Natural killer cell (primary cell): ENCODE data around the gene DLK1. TPM values are rescaled to one million over a fixed set of nuclear protein-coding genes. Genes with fewer than 3 reads are reported as not detected.

ENCODE experiments used
- ATAC-seq, 3 donors: fragments of 150-1000 bp in 2 of 3; fragments of 200-7000 bp in 1 of 3; cut with Tn5 transposase; 1 replicate in 1 of 3; 2 replicates in 2 of 3; pipeline ENCODE4 v1.10.0; 2021; ENCODE audit warnings: mild to moderate bottlenecking in 2 of 3, moderate library complexity in 2 of 3
- DNase-seq, 2 donors: peaks; one replicate each; pipeline versions ENCODE4 v3.0.0 to v3.0.0-alpha.2; 2013 to 2021; ENCODE audit warnings: mixed read lengths in 1 of 2
- H3K27ac ChIP-seq: one replicate; pipeline ENCODE4 v1.5.1; 2013; ENCODE audit warnings: mild to moderate bottlenecking, low read length
- H3K27me3 ChIP-seq: one replicate; pipeline ENCODE4 v1.6.1; 2013; ENCODE audit warnings: low read length; ENCODE audit not compliant: control insufficient read depth, insufficient read depth
- H3K36me3 ChIP-seq: one replicate; pipeline ENCODE4 v1.6.1; 2013; ENCODE audit warnings: low read length; ENCODE audit not compliant: control insufficient read depth, insufficient read depth
- H3K4me1 ChIP-seq: one replicate; pipeline ENCODE4 v1.6.1; 2013; ENCODE audit warnings: low read length; ENCODE audit not compliant: control insufficient read depth, insufficient read depth
- H3K4me3 ChIP-seq: one replicate; pipeline ENCODE4 v1.5.1; 2013; ENCODE audit warnings: low read length
- H3K9me3 ChIP-seq: one replicate; pipeline ENCODE4 v1.6.1; 2013; ENCODE audit warnings: low read length; ENCODE audit not compliant: control insufficient read depth, insufficient read depth
- H3K27ac Mint-ChIP-seq, 2 donors: one replicate each; pipeline ENCODE4 v1.8.0; 2022; ENCODE audit warnings: mild to moderate bottlenecking in 2 of 2, mixed read lengths in 2 of 2, moderate library complexity in 1 of 2
- H3K27me3 Mint-ChIP-seq, 2 donors: one replicate each; pipeline ENCODE4 v1.8.0; 2022; ENCODE audit warnings: low read depth in 2 of 2, mixed read lengths in 2 of 2
- H3K36me3 Mint-ChIP-seq: one replicate; pipeline ENCODE4 v1.8.0; 2022; ENCODE audit warnings: mixed read lengths
- H3K4me1 Mint-ChIP-seq, 2 donors: one replicate each; pipeline ENCODE4 v1.8.0; 2022; ENCODE audit warnings: mixed read lengths in 2 of 2
- H3K4me3 Mint-ChIP-seq: one replicate; pipeline ENCODE4 v1.8.0; 2022; ENCODE audit warnings: mild to moderate bottlenecking, moderate library complexity, mixed read lengths
- H3K9me3 Mint-ChIP-seq, 2 donors: one replicate each; pipeline ENCODE4 v1.8.0; 2022; ENCODE audit warnings: mixed read lengths in 2 of 2
- CTCF ChIP-seq: fragments of 200-600 bp; IDR thresholded peaks from one replicate; pipeline ENCODE4 v1.8.0; 2022; ENCODE audit warnings: antibody characterized with exemption
- WGBS: methylation state at CpG from one replicate; pipeline ENCODE4 v1.1.7; 2013; ENCODE audit warnings: missing lambda C conversion rate; ENCODE audit not compliant: insufficient coverage; 5-methylcytosine and 5-hydroxymethylcytosine counted together
- intact Hi-C: fragments of 100-400 bp; cut with micrococcal nuclease; formaldehyde crosslinking; loops from one replicate; pipeline ENCODE4 v1.14.2; 2022
- total RNA-seq, 4 donors: library from RNA; stranded (reverse); fragments of 120-200 nt in 1 of 4; gene quantifications; one replicate each; pipeline versions ENCODE4 v1.2.3 to v1.2.4, GENCODE V29; 2013 to 2022

Gene DLK1
- total RNA-seq, 3 donors from 2014 or later (not counting 1 experiment from before 2014, with no cell fraction given), result not detected

- 93% methylated on average over 13 of the region's 13 CpGs for WGBS
- no peaks in the 10 kb centered on the region for H3K4me1 ChIP-seq
- Mint-ChIP-seq H3K4me1 (no peaks in the 10 kb centered on the region), H3K27me3 (peaks cover 6 to 14% of the 10 kb centered on the region in 2 donors), H3K4me3 (no peak overlapping the region), H3K36me3 (no peaks in the 10 kb centered on the region), H3K9me3 (no peaks in the 10 kb centered on the region), H3K27ac (no peak overlapping the region)
- no peak overlapping the region for H3K27ac ChIP-seq
- no peaks in the 10 kb centered on the region for H3K36me3 ChIP-seq
- H3K9me3 ChIP-seq, result no peaks in the 10 kb centered on the region
- H3K4me3 ChIP-seq, result no peak overlapping the region
- no peak for ATAC-seq
- DNase-seq, result no peak
- intact Hi-C loops, result no loop called here
- TF ChIP-seq CTCF, result no peak
- H3K27me3 ChIP-seq, result no peaks in the 10 kb centered on the region
Observed at GRCh38 chr14:100696008-100696407, 30.7 kb upstream of the DLK1 start.

- TF ChIP-seq CTCF, result no peak
- intact Hi-C loops, result no loop called here
- no peak overlapping the region for H3K4me3 ChIP-seq
- H3K9me3 Mint-ChIP-seq, result no peaks in the 10 kb centered on the region
- WGBS, result 67% methylated on average over 8 of the region's 11 CpGs
- H3K36me3 ChIP-seq, result no peaks in the 10 kb centered on the region
- no peaks in the 10 kb centered on the region for H3K4me1 Mint-ChIP-seq
- DNase-seq, result no peak
- H3K9me3 ChIP-seq, result no peaks in the 10 kb centered on the region
- no peak overlapping the region for H3K4me3 Mint-ChIP-seq
- H3K27ac Mint-ChIP-seq, result no peak overlapping the region
- ATAC-seq, result no peak
- no peaks in the 10 kb centered on the region for H3K36me3 Mint-ChIP-seq
- peaks cover 6 to 14% of the 10 kb centered on the region in 2 donors for H3K27me3 Mint-ChIP-seq
- no peak overlapping the region for H3K27ac ChIP-seq
- H3K4me1 ChIP-seq, result no peaks in the 10 kb centered on the region
- no peaks in the 10 kb centered on the region for H3K27me3 ChIP-seq
Observed at GRCh38 chr14:100696590-100696989, 30.1 kb upstream of the DLK1 start.

- H3K4me3 Mint-ChIP-seq, result no peak overlapping the region
- H3K27ac Mint-ChIP-seq, result no peak overlapping the region
- WGBS, result 86% methylated on average over 9 of the region's 10 CpGs
- H3K27me3 ChIP-seq, result no peaks in the 10 kb centered on the region
- no peaks in the 10 kb centered on the region for H3K9me3 Mint-ChIP-seq
- no peak for DNase-seq
- H3K27me3 Mint-ChIP-seq, result peaks cover 2 to 14% of the 10 kb centered on the region in 2 donors
- intact Hi-C loops, result no loop called here
- no peaks in the 10 kb centered on the region for H3K4me1 ChIP-seq
- no peaks in the 10 kb centered on the region for H3K4me1 Mint-ChIP-seq
- H3K36me3 Mint-ChIP-seq, result no peaks in the 10 kb centered on the region
- no peak overlapping the region for H3K4me3 ChIP-seq
- no peaks in the 10 kb centered on the region for H3K9me3 ChIP-seq
- H3K36me3 ChIP-seq, result no peaks in the 10 kb centered on the region
- no peak overlapping the region for H3K27ac ChIP-seq
- ATAC-seq, result no peak
- TF ChIP-seq CTCF, result no peak
Observed at GRCh38 chr14:100698066-100698465, 28.6 kb upstream of the DLK1 start.

GRCh38 chr14:100698666-100699448 lies 27.8 kb upstream of the DLK1 start:
- no peak overlapping the region for H3K4me3 Mint-ChIP-seq
- no peak overlapping the region for H3K27ac Mint-ChIP-seq
- H3K4me1 Mint-ChIP-seq, result no peaks in the 10 kb centered on the region
- no peaks in the 10 kb centered on the region for H3K36me3 ChIP-seq
- intact Hi-C loops, result no loop called here
- H3K4me1 ChIP-seq, result no peaks in the 10 kb centered on the region
- no peaks in the 10 kb centered on the region for H3K27me3 ChIP-seq
- H3K9me3 Mint-ChIP-seq, result no peaks in the 10 kb centered on the region
- H3K36me3 Mint-ChIP-seq, result no peaks in the 10 kb centered on the region
- no peak for ATAC-seq
- no peak for DNase-seq
- peaks cover 2 to 14% of the 10 kb centered on the region in 2 donors for H3K27me3 Mint-ChIP-seq
- no peak overlapping the region for H3K4me3 ChIP-seq
- H3K9me3 ChIP-seq, result no peaks in the 10 kb centered on the region
- H3K27ac ChIP-seq, result no peak overlapping the region
- no peak for TF ChIP-seq CTCF
- 67% methylated on average over 16 of the region's 16 CpGs for WGBS
